ENCODE measurements around the gene PHACTR2. TPM values are rescaled to one million over a fixed set of nuclear protein-coding genes. Genes with fewer than 3 reads are reported as not detected.
"Not testable (repeated sequence)": the region's sequence is repeated elsewhere in the genome, so short reads cannot be mapped to it uniquely, and the experiment has no call there.

PHACTR2 gene
- total RNA-seq, 6 experiments from 2014 or later, result 66.7 to 92.7 (median 84.1) TPM

- no peak overlapping the region for H3K4me3 Mint-ChIP-seq
- no peaks in the 10 kb centered on the region for H3K36me3 Mint-ChIP-seq (ENCODE audit: low read depth)
- no peaks in the 10 kb centered on the region; the same call in none of the 2 replicates for H3K27me3 Mint-ChIP-seq (ENCODE audit: insufficient read depth)
- no peak for TF ChIP-seq CTCF (IDR thresholded peaks at IDR 0.05)
- DNase-seq, result no peak
- H3K4me1 Mint-ChIP-seq (ENCODE audit: low read depth), result peaks cover 12% of the 10 kb centered on the region
- no peaks in the 10 kb centered on the region for H3K9me3 Mint-ChIP-seq
- H3K27ac Mint-ChIP-seq, result no peak overlapping the region
Measured at GRCh38 chr6:143637691-143638090, 40.1 kb upstream of the PHACTR2 start.

DNA sequence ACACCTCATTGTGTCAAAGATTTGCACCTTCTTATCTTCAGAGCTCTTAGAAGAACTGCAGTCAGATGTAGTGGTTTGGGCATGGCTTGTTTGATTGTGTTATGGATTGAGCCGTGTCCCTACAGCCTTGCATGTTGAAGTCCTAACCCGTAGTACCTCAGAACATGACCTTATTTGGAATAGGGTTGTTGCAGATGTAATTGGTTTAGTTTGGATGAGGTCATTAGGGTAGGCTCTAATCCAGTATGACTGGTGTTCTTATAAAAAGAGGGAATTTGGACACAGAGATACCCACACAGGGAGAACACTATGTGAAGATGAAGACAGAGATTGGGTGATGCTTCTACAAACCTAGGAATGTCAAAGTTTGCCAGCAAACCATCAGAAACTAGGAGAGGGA, 35.4 kb upstream of the PHACTR2 start:
- Mint-ChIP-seq H3K36me3 (ENCODE audit: low read depth) (no peaks in the 10 kb centered on the region), H3K27me3 (ENCODE audit: insufficient read depth) (no peaks in the 10 kb centered on the region), H3K27ac (no peak overlapping the region), H3K4me3 (no peak overlapping the region), H3K4me1 (ENCODE audit: low read depth) (peaks cover 10% of the 10 kb centered on the region), H3K9me3 (no peaks in the 10 kb centered on the region)
- no peak for TF ChIP-seq CTCF (IDR thresholded peaks at IDR 0.05)
- DNase-seq, result no peak

DNA sequence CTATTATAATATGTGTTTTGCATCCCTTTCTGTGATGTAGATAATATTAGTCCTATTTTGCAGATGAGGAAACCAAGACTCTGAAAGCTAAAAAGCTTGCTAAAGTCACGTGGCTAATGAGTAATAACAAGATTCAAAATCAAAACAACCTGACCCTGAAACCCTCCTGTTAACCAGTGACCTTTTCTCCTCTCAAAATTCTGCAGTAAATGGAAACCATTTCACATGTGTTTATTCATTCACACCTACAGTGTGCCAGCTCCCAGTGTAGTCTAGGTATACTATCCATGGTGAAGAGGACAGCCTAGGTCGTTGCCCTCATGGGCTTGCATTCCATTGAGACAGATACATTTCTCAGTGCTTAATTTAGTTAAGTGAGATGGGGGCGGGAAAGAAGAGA, 30.6 kb upstream of the PHACTR2 start:
- Mint-ChIP-seq H3K4me3 (no peak overlapping the region), H3K27me3 (ENCODE audit: insufficient read depth) (no peaks in the 10 kb centered on the region), H3K36me3 (ENCODE audit: low read depth) (0 out of 2 replicates have a peak, but pooled peaks cover 6% of the 10 kb centered on the region), H3K9me3 (peaks cover 4% of the 10 kb centered on the region; the same call in 1 of the 2 replicates), H3K4me1 (ENCODE audit: low read depth) (peaks cover 26% of the 10 kb centered on the region), H3K27ac (no peak overlapping the region)
- DNase-seq, result no peak
- no peak for TF ChIP-seq CTCF (IDR thresholded peaks at IDR 0.05)

DNA sequence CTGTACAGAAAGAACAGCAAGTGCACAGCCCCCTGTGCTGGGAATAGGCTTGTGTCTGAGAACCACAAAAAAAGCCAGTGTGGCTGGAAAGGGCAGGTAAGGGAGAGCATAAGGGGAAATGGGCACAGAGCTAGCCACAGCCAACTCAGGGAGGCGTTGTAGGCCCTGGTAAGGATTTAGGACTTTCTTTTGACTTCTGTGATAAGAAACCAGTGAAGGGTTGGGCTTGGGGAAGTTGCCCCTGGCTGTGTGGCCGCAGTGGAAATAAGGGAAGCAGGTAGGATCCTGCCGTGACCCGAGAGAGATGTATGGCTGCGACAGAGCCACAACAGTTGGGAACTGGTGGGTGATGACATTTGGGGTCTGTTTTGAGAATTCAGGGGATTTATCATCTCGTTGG, 30.0 kb upstream of the PHACTR2 start:
- H3K36me3 Mint-ChIP-seq (ENCODE audit: low read depth), result 0 out of 2 replicates have a peak, but pooled peaks cover 6% of the 10 kb centered on the region

GRCh38 chr6:143649319-143649718, 28.4 kb upstream of the PHACTR2 start:
- not testable (repeated sequence) for H3K4me3 Mint-ChIP-seq; DNase-seq; H3K9me3 Mint-ChIP-seq; H3K27ac Mint-ChIP-seq; H3K36me3 Mint-ChIP-seq (ENCODE audit: low read depth); H3K27me3 Mint-ChIP-seq (ENCODE audit: insufficient read depth)
- peaks cover 26% of the 10 kb centered on the region for H3K4me1 Mint-ChIP-seq (ENCODE audit: low read depth)

More for the DNA sequence above, 30.0 kb upstream of the PHACTR2 start:
- Mint-ChIP-seq H3K4me3 (no peak overlapping the region), H3K27ac (no peak overlapping the region), H3K27me3 (ENCODE audit: insufficient read depth) (no peaks in the 10 kb centered on the region), H3K9me3 (peaks cover 4% of the 10 kb centered on the region; the same call in 1 of the 2 replicates), H3K4me1 (ENCODE audit: low read depth) (peaks cover 26% of the 10 kb centered on the region)
- no peak for TF ChIP-seq CTCF (IDR thresholded peaks at IDR 0.05)
- DNase-seq, result no peak

DNA sequence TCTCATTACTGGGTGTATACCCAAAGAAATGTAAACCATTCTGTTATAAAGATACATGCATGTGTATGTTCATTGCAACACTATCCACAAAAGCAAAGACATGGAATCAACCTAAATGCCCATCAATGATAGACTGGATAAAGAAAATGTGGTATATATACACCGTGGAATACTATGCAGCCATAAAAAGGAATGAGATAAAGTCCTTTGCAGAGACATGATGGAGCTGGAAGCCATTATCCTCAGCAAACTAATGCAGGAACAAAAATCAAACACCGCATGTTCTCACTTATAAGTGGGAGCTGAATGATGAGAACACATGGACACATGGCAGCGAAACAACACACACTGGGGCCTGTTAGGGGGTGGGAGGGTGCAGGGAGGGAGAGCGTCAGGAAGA, 26.4 kb upstream of the PHACTR2 start:
- not testable (repeated sequence) for H3K27ac Mint-ChIP-seq; H3K36me3 Mint-ChIP-seq (ENCODE audit: low read depth); H3K4me3 Mint-ChIP-seq; DNase-seq; H3K9me3 Mint-ChIP-seq; H3K27me3 Mint-ChIP-seq (ENCODE audit: insufficient read depth)
- peaks cover 26% of the 10 kb centered on the region for H3K4me1 Mint-ChIP-seq (ENCODE audit: low read depth)

- Mint-ChIP-seq H3K27me3 (ENCODE audit: insufficient read depth) (no peaks in the 10 kb centered on the region), H3K27ac (no peak overlapping the region), H3K36me3 (ENCODE audit: low read depth) (0 out of 2 replicates have a peak, but pooled peaks cover 6% of the 10 kb centered on the region), H3K9me3 (peaks cover 4% of the 10 kb centered on the region; the same call in 1 of the 2 replicates), H3K4me3 (no peak overlapping the region), H3K4me1 (ENCODE audit: low read depth) (peaks cover 11% of the 10 kb centered on the region)
- no peak for TF ChIP-seq CTCF (IDR thresholded peaks at IDR 0.05)
- DNase-seq, result no peak
Measured at GRCh38 chr6:143652841-143653331, 24.9 kb upstream of the PHACTR2 start.
